HG03442 (cell line): ENCODE data around the gene TRIM49.
"Not testable (repeated sequence)": the region's sequence is repeated elsewhere in the genome, so short reads cannot be mapped to it uniquely, and the experiment has no call there.

Source experiments
- ATAC-seq: cut with Tn5 transposase; IDR thresholded peaks from one replicate; pipeline ENCODE4 v1.9.1; 2021; ENCODE audit warnings: mild to moderate bottlenecking, moderate library complexity; ENCODE audit not compliant: unreplicated experiment

The TRIM49 gene, protein sequence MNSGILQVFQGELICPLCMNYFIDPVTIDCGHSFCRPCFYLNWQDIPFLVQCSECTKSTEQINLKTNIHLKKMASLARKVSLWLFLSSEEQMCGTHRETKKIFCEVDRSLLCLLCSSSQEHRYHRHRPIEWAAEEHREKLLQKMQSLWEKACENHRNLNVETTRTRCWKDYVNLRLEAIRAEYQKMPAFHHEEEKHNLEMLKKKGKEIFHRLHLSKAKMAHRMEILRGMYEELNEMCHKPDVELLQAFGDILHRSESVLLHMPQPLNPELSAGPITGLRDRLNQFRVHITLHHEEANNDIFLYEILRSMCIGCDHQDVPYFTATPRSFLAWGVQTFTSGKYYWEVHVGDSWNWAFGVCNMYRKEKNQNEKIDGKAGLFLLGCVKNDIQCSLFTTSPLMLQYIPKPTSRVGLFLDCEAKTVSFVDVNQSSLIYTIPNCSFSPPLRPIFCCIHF

DNA sequence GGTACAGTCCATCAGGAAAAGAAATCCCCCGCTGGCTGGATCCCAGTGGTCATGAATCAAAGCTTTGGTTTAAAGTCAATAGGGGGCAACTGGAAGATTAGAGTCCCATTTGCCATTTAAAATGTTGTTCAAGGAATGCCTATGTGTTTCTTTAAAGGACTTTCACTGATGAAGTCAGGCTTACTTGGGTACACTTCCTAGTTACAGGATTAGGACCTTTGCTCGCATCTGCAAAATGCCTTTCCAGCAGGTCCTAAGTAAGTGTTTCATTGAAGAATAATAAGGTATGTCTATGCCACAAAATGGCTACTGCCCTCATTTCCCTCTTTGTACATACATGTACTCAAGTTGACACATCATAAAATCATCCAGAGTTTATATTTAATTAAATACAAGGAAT is at the start of gene TRIM49:
Gene TRIM49, minus strand, starts transcription at position 101 of the 400 bp plus-strand sequence. CDS start 4,106 bp downstream, outside the sequence.
- not testable (repeated sequence) for ATAC-seq

DNA sequence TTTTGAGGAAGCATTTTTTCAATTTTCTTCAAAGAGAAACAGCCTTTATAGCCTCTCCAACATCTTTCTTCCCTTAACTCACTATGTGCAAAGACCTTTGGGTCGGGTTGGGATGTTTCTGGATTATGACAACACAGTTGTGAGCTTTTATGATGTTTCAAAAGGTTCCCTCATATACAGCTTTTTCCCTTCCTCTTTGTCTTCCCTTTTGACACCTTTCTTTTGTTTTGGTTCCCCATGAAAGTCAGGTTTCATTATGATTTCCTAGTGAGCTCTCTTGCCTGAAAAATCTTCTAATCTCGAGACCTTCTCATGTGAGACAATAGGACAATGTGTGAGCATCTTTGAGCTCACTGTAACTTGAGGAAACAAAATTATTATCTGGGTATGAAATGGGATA is 18.3 kb upstream of the TRIM49 start:
- not testable (repeated sequence) for ATAC-seq

DNA sequence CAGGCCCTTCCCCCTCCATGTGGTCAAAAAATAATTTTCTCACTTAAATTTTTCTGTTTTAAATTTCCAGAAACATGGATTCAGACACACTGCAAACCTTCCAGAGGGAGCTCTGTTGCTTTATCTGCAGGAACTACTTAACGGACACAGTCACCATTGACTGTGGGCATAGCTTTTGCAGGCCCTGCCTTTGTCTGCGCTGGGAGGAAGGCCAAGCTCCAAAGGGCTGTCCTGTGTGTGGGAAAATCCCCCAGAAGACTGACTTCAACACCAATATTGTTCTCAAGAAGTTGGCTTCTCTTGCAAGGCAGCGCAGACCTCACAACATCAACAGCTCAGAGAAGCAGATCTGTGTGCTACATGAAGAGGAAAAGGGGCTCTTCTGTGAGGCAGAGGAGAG is 11.6 kb upstream of the TRIM49 start:
- ATAC-seq = not testable (repeated sequence)

DNA sequence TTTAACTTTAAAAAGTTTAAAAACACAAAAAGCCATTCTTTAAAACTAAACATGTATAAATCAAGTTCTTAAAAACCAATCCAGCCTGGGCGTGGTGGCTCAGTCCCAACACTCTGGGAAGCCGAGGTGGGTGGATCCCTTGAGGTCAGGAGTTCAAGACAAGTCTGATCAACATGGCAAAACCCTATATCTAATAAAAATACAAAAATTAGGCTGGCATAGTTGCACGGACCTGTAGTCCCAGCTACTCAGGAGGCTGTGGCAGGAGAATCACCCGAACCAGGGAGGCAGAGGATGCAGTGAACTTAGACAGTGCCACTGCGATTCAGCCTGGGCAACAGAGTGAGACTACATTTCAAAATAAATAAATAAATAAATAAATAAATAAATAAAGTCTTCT is 5.2 kb upstream of the TRIM49 start:
- ATAC-seq = not testable (repeated sequence)

DNA sequence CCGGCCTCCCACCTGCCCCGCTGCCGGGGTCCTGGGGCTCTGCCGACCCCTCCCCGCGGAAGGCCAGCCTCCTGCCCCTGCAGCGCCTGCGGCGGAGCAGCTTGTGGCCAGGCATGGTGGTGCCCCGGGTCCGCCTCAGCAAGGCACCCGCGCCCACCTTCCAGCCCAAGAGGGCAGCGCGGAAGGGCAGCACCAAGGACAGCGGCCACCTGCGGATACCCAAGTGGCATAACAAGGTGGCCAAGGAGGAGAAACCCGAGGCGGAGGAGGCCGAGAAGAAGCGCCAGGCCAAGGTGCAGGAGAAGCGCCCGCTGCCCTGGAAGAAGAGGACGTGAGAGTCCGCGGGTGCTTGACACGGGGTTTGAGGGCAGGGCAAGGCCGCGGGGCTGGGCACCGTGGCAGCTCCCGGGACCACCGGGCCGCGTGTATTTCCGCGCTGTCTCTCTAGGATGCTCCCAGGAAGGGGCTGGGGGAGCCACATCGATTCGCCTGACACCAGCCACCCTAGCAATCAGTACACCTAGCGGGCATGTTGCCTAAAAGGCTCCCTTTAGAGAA is 20.8 kb downstream of the TRIM49 start:
- not testable (repeated sequence) for ATAC-seq

DNA sequence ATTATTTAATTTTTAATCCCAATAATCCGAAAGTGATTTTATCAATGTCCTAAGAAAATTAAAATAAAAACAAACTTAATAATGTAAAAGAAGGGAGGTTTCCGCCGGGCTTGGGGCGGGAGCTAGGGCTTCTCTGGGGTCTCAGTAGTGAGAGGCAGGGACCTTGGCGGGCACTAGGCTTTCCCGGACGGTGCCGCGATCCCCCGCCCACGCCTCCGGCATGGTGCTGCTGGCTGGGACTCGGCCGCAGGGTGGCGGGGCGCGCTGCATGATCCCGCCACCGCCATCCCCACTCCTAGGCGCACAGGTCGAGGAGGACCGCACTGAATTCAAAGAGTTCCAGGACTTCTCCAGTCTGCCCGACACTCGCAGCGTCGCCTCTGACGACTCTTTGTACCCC is 22.6 kb downstream of the TRIM49 start:
- ATAC-seq = not testable (repeated sequence)

DNA sequence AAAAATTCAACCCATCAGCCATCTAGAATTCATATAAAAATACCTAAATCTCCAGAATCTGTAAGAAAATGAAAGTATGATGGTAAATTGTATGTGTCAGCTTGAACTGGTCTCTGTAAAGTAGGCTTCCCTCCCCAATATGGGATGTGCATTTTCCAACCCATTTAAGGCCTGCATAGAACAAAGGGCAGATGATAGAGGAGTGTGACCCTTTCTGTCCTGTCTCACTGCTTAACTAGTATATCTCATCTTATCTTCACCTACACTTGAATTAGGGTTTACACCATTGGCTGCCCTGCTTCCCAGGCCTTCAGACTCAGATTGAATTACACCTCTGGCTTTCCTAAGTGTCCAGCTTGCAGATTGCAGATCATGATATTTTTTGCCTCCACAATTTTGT is 57.6 kb downstream of the TRIM49 start:
- ATAC-seq = not testable (repeated sequence)
